ENCODE results near the gene PDGFA. TPM values are rescaled to one million over a fixed set of nuclear protein-coding genes. Genes with fewer than 3 reads are reported as not detected.

The PDGFA gene
- total RNA-seq, 1 experiment from 2014 or later: 18.4 TPM

DNA sequence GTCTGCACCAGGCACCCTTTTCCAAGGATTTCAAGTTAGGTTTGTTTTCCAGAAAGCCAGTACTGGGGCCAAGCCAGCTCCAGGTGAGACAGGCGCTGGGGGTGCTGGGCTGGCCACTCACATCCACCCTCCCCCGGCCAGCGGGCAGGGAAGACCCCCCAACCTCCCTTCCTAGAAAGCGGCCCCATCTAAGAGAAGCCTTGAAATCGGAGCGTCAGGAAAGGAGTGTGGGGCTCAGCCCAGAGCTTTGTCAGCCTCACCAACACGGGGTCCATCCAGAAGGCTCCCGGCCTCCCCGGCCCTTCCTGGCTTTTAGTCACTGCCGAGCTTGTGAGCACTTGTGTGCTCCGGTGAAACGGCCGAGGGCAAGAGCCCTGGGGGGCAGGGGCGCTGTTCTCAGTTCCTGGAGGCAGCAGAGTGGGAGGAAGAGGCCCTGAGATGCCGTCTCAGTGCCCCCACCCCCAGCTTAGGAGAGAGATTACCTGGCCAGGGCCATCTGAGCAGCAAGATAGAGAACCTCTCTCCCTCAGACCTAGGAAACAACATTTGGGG lies 39.6 kb downstream of the PDGFA start:
- TF ChIP-seq EZH2 (IDR thresholded peaks at IDR 0.05; ENCODE audit: low read length, unreplicated experiment): no peak
- TF ChIP-seq EZH2phosphoT487 (IDR thresholded peaks at IDR 0.05; ENCODE audit: borderline replicate concordance, low read length): no peak
- TF ChIP-seq, protein P1, sequence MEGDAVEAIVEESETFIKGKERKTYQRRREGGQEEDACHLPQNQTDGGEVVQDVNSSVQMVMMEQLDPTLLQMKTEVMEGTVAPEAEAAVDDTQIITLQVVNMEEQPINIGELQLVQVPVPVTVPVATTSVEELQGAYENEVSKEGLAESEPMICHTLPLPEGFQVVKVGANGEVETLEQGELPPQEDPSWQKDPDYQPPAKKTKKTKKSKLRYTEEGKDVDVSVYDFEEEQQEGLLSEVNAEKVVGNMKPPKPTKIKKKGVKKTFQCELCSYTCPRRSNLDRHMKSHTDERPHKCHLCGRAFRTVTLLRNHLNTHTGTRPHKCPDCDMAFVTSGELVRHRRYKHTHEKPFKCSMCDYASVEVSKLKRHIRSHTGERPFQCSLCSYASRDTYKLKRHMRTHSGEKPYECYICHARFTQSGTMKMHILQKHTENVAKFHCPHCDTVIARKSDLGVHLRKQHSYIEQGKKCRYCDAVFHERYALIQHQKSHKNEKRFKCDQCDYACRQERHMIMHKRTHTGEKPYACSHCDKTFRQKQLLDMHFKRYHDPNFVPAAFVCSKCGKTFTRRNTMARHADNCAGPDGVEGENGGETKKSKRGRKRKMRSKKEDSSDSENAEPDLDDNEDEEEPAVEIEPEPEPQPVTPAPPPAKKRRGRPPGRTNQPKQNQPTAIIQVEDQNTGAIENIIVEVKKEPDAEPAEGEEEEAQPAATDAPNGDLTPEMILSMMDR (conservative IDR thresholded peaks at IDR 0.05; ENCODE audit: low read depth, low read length): no peak
- no peaks in the 10 kb centered on the region for H3K9me2 ChIP-seq (replicated peaks; ENCODE audit: low read length)
- H3K4me3 ChIP-seq (ENCODE audit: low read length): no peak overlapping the region
- no peak overlapping the region for H3K9ac ChIP-seq (ENCODE audit: low read length)
- H4K20me1 ChIP-seq (ENCODE audit: low read length): no peaks in the 10 kb centered on the region
- no peak overlapping the region for H2AFZ ChIP-seq (ENCODE audit: low read length)
- no peaks in the 10 kb centered on the region for H3F3A ChIP-seq (ENCODE audit: low read length, unreplicated experiment)
- CTCF ChIA-PET: no interaction called here
- intact Hi-C loops (cut with micrococcal nuclease): no loop called here
- no peak overlapping the region for H3K27ac ChIP-seq (ENCODE audit: low read length)
- peaks cover 7% of the 10 kb centered on the region; the same call in 1 of the 2 replicates for H3K4me1 ChIP-seq (ENCODE audit: insufficient read depth, low read length)
- H3K4me2 ChIP-seq (ENCODE audit: low read length): no peak overlapping the region
- ATAC-seq (no peak), DNase-seq (no peak)
- no peaks in the 10 kb centered on the region for H3K9me3 ChIP-seq (ENCODE audit: low read length)
- BruUV-seq (replicated peaks): no TSS peak
- H3K27me3 ChIP-seq (ENCODE audit: low read length): no peaks in the 10 kb centered on the region
- H3K79me2 ChIP-seq (ENCODE audit: low read length): no peaks in the 10 kb centered on the region
- POLR2A ChIA-PET (ENCODE audit: unreplicated experiment): interaction anchor here (0.6 kb wide), 1 partner anchor 21 kb away, joined by 3 read pairs; no protein-coding TSS in a partner anchor
- H3K36me3 ChIP-seq (ENCODE audit: low read depth, low read length): no peaks in the 10 kb centered on the region

DNA sequence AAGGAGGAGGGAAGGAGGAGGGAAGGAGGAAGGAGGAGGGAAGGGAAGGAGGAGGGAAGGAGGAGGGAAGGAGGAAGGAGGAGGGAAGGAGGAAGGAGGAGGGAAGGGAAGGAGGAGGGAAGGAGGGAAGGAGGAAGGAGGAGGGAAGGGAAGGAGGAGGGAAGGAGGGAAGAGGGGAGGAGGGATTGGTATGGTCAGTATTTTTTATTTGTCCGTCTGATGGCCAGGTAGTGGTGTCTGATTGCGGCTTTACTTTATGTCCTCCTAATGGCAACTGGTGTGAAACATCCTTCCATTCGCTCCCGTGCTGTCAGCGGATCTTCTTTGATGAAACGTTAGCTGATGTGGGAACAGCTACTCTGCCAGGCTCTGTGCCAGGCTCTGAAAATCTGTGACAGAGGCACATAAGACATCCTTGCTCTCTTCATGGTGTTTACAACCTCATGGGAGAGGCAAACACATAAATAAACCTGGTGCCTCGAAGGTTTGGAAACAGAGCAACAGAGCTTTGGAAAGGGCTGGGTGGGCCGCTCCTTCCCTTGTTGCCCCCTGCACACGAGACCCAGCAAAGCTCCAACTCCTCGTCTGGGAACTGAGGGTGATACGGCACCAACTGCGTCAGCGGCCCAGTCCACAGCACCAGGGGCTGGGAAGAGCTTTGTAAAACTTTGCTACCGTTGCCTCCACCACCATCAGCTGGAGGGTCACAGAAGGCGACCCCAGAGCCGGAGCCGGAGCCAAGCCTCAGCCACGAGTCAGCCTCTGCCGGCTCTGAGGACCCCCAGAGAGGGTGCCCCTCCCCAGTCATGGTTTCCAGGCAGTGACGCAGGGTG lies 40.3 kb downstream of the PDGFA start:
- no peaks in the 10 kb centered on the region for H3K36me3 ChIP-seq (ENCODE audit: low read depth, low read length)
- no peaks in the 10 kb centered on the region for H3K79me2 ChIP-seq (ENCODE audit: low read length)
- ATAC-seq: no peak
- H3K27ac ChIP-seq (ENCODE audit: low read length): no peak overlapping the region
- H3K4me3 ChIP-seq (ENCODE audit: low read length): no peak overlapping the region
- no peaks in the 10 kb centered on the region for H3K9me3 ChIP-seq (ENCODE audit: low read length)
- POLR2A ChIA-PET (ENCODE audit: unreplicated experiment): interaction anchor here (0.6 kb wide), 1 partner anchor 21 kb away, joined by 3 read pairs; no protein-coding TSS in a partner anchor
- no peaks in the 10 kb centered on the region for H4K20me1 ChIP-seq (ENCODE audit: low read length)
- no peaks in the 10 kb centered on the region for H3F3A ChIP-seq (ENCODE audit: low read length, unreplicated experiment)
- no peak overlapping the region for H2AFZ ChIP-seq (ENCODE audit: low read length)
- H3K9ac ChIP-seq (ENCODE audit: low read length): no peak overlapping the region
- H3K4me2 ChIP-seq (ENCODE audit: low read length): no peak overlapping the region
- H3K27me3 ChIP-seq (ENCODE audit: low read length): no peaks in the 10 kb centered on the region
- no peaks in the 10 kb centered on the region for H3K9me2 ChIP-seq (replicated peaks; ENCODE audit: low read length)
- CTCF ChIA-PET: no interaction called here
- no peak for TF ChIP-seq EZH2phosphoT487 (IDR thresholded peaks at IDR 0.05; ENCODE audit: borderline replicate concordance, low read length)
- no peak for TF ChIP-seq EZH2 (IDR thresholded peaks at IDR 0.05; ENCODE audit: low read length, unreplicated experiment)
- TF ChIP-seq, protein P1 (conservative IDR thresholded peaks at IDR 0.05; ENCODE audit: low read depth, low read length): no peak
- BruUV-seq (replicated peaks): no TSS peak
- no peak for DNase-seq
- intact Hi-C loops (cut with micrococcal nuclease): no loop called here
- peaks cover 7% of the 10 kb centered on the region; the same call in 1 of the 2 replicates for H3K4me1 ChIP-seq (ENCODE audit: insufficient read depth, low read length)

Measured in PC-3 (cell line).